Esophagus squamous epithelium (tissue), 4 donors: ENCODE measurements around the gene RETREG3.

Source experiments
- CTCF ChIP-seq, 6 experiments: fragments of 450-650 bp in 4 of 6; fragments of 200-600 bp in 2 of 6; sonication (generic) in 2 of 6; IDR thresholded peaks; one replicate each; pipeline ENCODE4 v1.5.1; 2016 to 2019; ENCODE audit warnings: antibody characterized with exemption in 6 of 6, mild to moderate bottlenecking in 4 of 6, moderate library complexity in 4 of 6
- POLR2A ChIP-seq, 4 donors: fragments of 450-650 bp; IDR thresholded peaks; one replicate each; pipeline ENCODE4 v1.6.1; 2017; ENCODE audit warnings: antibody characterized with exemption in 4 of 4, mild to moderate bottlenecking in 4 of 4, moderate library complexity in 3 of 4

- no peak for TF ChIP-seq CTCF (IDR thresholded peaks at IDR 0.05)
- no peak for TF ChIP-seq POLR2A (IDR thresholded peaks at IDR 0.05)
Measured at GRCh38 chr17:42563950-42564349, 45.2 kb downstream of the RETREG3 start.
